Left ventricle myocardium inferior (tissue), 1 donor: ENCODE results near the gene CEP350. TPM values are rescaled to one million over a fixed set of nuclear protein-coding genes. Genes with fewer than 3 reads are reported as not detected.

Source experiments
- DNase-seq: peaks from one replicate; pipeline ENCODE4 v3.0.0-alpha.2; 2020
- H3K27ac ChIP-seq: fragments of 200-600 bp; replicated peaks from 2 replicates; pipeline ENCODE4 v1.8.0; 2021
- H3K27me3 ChIP-seq: fragments of 200-600 bp; 2 replicates; pipeline ENCODE4 v1.8.0; 2021; ENCODE audit warnings: low read depth
- H3K36me3 ChIP-seq: fragments of 200-600 bp; 2 replicates; pipeline ENCODE4 v1.8.0; 2021
- H3K4me1 ChIP-seq: fragments of 200-600 bp; 2 replicates; pipeline ENCODE4 v1.8.0; 2021
- H3K4me3 ChIP-seq: fragments of 200-600 bp; 2 replicates; pipeline ENCODE4 v1.8.0; 2021; ENCODE audit warnings: mild to moderate bottlenecking, moderate library complexity
- H3K9me3 ChIP-seq: fragments of 200-600 bp; replicated peaks from 2 replicates; pipeline ENCODE4 v1.8.0; 2021
- intact Hi-C: fragments of 100-400 bp; cut with micrococcal nuclease; formaldehyde crosslinking; loops from one replicate; pipeline ENCODE4 v1.11.0; 2022
- total RNA-seq: library from RNA; stranded (reverse); fragmentation: NEBNext Ultra II Directional; extraction: Animal tissue kit (Norgen Biotek cat#: 25700); gene quantifications from one replicate; pipeline ENCODE4 v1.2.1, GENCODE V29; 2021
- TF ChIP-seq, protein P1 (sequence below): fragments of 200-600 bp; IDR thresholded peaks from 2 replicates; pipeline ENCODE4 v1.8.0; 2021; ENCODE audit warnings: antibody characterized with exemption, mild to moderate bottlenecking, borderline replicate concordance
- donor health status: DM: no; HTN: yes; CAD: no; lungs with severe emphysema.

Gene CEP350
- total RNA-seq, 1 donor from 2014 or later: 34.7 TPM

DNA sequence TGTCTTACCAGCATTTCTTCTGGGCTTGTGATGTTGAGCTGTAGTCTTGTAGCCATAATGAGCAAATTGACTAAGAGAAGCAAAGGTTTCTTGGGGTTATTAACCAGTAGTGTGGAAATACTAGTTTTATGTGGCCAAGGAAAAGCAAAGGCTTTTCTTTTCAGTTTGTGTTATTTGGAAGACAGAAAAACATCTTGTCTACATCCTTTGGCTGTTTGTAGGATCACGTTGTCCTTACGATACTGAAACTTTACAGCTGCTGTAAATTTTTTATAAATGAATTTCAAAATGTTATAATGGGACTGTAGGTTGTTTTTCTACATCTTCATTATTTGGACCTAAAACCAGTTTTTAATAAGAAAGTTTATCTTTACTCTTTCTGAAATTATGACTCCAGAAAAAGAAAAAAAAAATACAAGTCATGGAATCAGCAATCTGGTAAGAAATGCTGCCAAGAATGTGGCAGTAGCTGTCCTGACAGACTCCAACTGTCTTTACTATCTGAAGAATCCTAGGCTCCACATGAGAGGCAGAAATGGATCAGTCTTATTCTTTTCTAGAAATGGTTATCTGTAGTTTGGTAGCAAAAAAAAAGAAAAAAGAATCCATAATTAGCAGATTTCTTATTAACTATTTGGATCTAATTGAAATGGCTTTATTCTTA lies 158.5 kb downstream of the CEP350 start:
- H3K4me3 ChIP-seq: no peak overlapping the region
- peaks cover 51% of the 10 kb centered on the region for H3K4me1 ChIP-seq
- intact Hi-C loops: no loop called here
- H3K27me3 ChIP-seq: no peaks in the 10 kb centered on the region
- no peaks in the 10 kb centered on the region for H3K9me3 ChIP-seq
- peaks cover 50% of the 10 kb centered on the region for H3K36me3 ChIP-seq
- H3K27ac ChIP-seq: peak overlapping the region; percentile 61
- no peak for DNase-seq
- TF ChIP-seq, protein P1, sequence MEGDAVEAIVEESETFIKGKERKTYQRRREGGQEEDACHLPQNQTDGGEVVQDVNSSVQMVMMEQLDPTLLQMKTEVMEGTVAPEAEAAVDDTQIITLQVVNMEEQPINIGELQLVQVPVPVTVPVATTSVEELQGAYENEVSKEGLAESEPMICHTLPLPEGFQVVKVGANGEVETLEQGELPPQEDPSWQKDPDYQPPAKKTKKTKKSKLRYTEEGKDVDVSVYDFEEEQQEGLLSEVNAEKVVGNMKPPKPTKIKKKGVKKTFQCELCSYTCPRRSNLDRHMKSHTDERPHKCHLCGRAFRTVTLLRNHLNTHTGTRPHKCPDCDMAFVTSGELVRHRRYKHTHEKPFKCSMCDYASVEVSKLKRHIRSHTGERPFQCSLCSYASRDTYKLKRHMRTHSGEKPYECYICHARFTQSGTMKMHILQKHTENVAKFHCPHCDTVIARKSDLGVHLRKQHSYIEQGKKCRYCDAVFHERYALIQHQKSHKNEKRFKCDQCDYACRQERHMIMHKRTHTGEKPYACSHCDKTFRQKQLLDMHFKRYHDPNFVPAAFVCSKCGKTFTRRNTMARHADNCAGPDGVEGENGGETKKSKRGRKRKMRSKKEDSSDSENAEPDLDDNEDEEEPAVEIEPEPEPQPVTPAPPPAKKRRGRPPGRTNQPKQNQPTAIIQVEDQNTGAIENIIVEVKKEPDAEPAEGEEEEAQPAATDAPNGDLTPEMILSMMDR: no peak

DNA sequence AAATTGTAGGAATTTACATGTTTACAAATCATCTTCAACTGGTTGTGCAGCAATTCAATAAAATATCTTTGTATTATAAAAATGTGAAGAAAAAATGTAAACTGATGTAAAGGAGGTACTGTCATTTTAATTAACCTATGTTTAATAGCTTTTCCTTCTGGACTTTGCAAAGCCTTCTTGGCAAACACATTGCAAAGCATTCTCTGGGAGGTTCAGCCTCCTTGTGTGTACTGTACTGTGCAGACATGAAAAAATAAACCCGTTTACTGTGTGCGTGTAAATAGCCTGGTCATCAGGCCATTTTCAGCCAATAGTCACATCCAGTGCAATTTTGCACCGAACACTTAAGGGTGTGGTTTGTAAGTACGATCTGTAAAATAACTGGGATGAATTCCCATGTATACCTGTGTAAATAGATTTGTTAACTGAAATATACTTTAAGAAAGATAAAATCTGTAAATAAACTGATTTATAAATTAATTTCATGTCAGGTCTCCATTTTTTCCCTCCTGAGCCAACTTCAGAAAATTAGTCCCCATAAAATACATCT lies 159.9 kb downstream of the CEP350 start:
- Histone ChIP-seq H3K9me3 (no peaks in the 10 kb centered on the region), H3K4me3 (no peak overlapping the region), H3K27ac (peak overlapping the region; percentile 61), H3K27me3 (no peaks in the 10 kb centered on the region), H3K36me3 (peaks cover 38% of the 10 kb centered on the region), H3K4me1 (peaks cover 51% of the 10 kb centered on the region)
- intact Hi-C loops: no loop called here
- no peak for DNase-seq
- TF ChIP-seq, protein P1: no peak

DNA sequence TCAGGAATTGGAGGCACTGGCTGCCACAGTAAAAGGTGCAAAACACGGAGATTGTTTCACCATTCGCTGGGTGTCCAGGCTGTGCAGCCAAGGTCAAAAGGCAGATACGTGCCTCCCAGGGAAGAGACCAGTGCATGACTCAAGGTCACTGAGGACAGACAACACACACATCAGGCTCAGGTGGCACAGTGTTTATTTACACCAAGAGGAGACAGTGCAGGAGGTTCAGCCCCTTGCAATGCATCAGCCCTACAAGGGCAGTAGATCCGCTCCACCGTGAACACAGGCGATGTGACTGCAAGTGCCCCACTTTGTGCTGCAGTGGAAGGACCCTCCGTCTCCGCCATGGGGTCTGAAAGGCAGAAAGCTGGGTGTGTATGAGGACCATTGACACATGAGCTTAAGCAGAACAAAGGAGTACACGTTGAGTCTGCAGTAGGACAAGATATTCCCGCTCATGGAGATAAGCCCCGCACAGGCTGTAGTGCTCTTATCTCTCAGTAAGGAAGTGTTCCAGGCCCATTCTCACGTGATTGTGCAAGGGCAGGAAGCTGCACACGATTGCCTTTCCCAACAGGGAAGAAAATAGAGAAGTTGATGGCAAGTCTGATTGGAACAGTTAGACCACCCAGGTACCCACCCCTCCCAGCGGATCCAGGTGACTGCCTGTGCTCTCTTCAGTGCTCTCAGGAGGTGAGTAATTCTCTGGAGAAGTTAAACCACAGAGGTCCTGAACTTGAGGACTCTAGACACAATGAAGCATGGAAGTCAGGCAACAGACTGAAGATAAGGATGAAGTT lies 162.6 kb downstream of the CEP350 start:
- DNase-seq: peak; percentile 22
- H3K36me3 ChIP-seq: peaks cover 11% of the 10 kb centered on the region
- intact Hi-C loops: no loop called here
- H3K9me3 ChIP-seq: no peaks in the 10 kb centered on the region
- TF ChIP-seq, protein P1: no peak
- H3K4me1 ChIP-seq: peaks cover 48% of the 10 kb centered on the region
- no peak overlapping the region for H3K4me3 ChIP-seq
- H3K27ac ChIP-seq: peak overlapping the region; percentile 62
- H3K27me3 ChIP-seq: no peaks in the 10 kb centered on the region

DNA sequence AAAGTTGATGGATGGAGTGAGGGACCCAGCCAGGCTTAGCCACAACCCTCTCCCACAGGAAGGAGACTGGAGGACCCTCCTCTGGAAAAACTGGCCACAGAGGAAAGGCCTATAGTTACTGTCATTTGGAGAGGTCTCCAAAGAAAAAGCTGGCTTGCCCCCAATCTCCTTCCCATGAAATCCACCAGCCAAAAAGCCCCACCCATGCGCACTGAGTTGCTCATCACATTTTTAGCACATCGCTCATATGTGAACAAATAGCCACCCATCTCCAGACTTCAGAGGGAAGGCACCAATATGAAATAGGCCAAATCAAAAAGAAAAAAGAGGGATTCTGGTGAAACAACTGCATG lies 163.1 kb downstream of the CEP350 start:
- no peak for DNase-seq
- intact Hi-C loops: no loop called here
- Histone ChIP-seq H3K4me1 (peaks cover 43% of the 10 kb centered on the region), H3K27me3 (no peaks in the 10 kb centered on the region), H3K4me3 (no peak overlapping the region), H3K36me3 (peaks cover 8% of the 10 kb centered on the region), H3K9me3 (no peaks in the 10 kb centered on the region), H3K27ac (peak overlapping the region; percentile 62)
- TF ChIP-seq, protein P1: no peak

DNA sequence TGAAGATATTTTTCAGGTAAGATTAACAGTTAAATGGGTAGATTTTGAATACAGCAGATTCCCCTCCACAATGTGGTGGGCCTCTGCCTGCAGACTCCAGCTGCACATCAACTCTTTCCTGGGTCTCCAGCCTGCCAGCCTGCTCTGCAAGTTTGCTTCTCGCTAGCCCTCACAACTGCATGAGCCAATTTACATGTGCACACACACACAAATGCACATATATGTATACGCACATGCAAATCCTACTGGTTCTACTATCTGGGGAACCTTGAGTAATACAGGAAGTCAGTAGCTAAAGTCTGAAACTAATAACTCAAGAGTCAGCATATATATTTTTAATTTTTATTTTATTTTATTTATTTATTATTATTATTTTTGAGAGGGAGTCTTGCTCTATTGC lies 165.2 kb downstream of the CEP350 start:
- H3K4me3 ChIP-seq: no peak overlapping the region
- no peak overlapping the region for H3K27ac ChIP-seq
- H3K27me3 ChIP-seq: no peaks in the 10 kb centered on the region
- peaks cover 22% of the 10 kb centered on the region for H3K4me1 ChIP-seq
- TF ChIP-seq, protein P1: no peak
- intact Hi-C loops: no loop called here
- no peak for DNase-seq
- H3K9me3 ChIP-seq: no peaks in the 10 kb centered on the region
- H3K36me3 ChIP-seq: peaks cover 3% of the 10 kb centered on the region
